GM12878 (cell line): ENCODE measurements around the gene APEX1. TPM values are rescaled to one million over a fixed set of nuclear protein-coding genes. Genes with fewer than 3 reads are reported as not detected.
A peak's percentile ranks its signal among the peaks of the same experiment; 100 is the strongest.

ENCODE experiments used
- ATF7 ChIP-seq: fragments of 450-650 bp; IDR thresholded peaks from 2 replicates; pipeline ENCODE4 v1.6.1; 2016; ENCODE audit warnings: low read depth, mild to moderate bottlenecking
- CBX5 ChIP-seq: sonication (generic); IDR thresholded peaks from 2 replicates; pipeline ENCODE4 v1.6.1; 2016; ENCODE audit warnings: low read depth, moderate library complexity, mild to moderate bottlenecking, inconsistent platforms
- CREM ChIP-seq: IDR thresholded peaks from 2 replicates; pipeline ENCODE4 v1.6.1; 2014; ENCODE audit warnings: antibody characterized with exemption, low read depth
- HCFC1 ChIP-seq: fragments of 150-350 bp; IDR thresholded peaks from 2 replicates; pipeline ENCODE4 v1.6.1; 2014; ENCODE audit warnings: low read length
- MTA2 ChIP-seq: fragments of 450-650 bp; IDR thresholded peaks from 2 replicates; pipeline ENCODE4 v1.6.1; 2016; ENCODE audit warnings: low read depth, mild to moderate bottlenecking, moderate library complexity
- MYB ChIP-seq: fragments of 150-350 bp; IDR thresholded peaks from 2 replicates; pipeline ENCODE4 v1.6.1; 2014; ENCODE audit warnings: mild to moderate bottlenecking, low read depth, low read length, borderline replicate concordance
- NFIC ChIP-seq: IDR thresholded peaks from 2 replicates; pipeline ENCODE4 v1.6.1; 2012; ENCODE audit warnings: low read depth, mild to moderate bottlenecking, inconsistent platforms, low read length, moderate library complexity
- POU2F2 ChIP-seq: IDR thresholded peaks from 3 replicates; pipeline ENCODE4 v1.6.1; 2011; ENCODE audit warnings: low read depth, mild to moderate bottlenecking, low read length, borderline replicate concordance
- RB1 ChIP-seq: fragments of 450-650 bp; formaldehyde crosslinking; IDR thresholded peaks from 2 replicates; pipeline ENCODE4 v1.6.1; 2017; ENCODE audit warnings: mild to moderate bottlenecking, borderline replicate concordance
- RELA ChIP-seq: fragments of 450-650 bp; IDR thresholded peaks from 2 replicates; pipeline ENCODE4 v1.8.0; 2014; ENCODE audit warnings: borderline replicate concordance; ENCODE audit not compliant: partially characterized antibody
- SMAD5 ChIP-seq: IDR thresholded peaks from 2 replicates; pipeline ENCODE4 v1.6.1; 2016; ENCODE audit warnings: antibody characterized with exemption, low read depth
- SREBF1 ChIP-seq: IDR thresholded peaks from 2 replicates; pipeline ENCODE4 v1.6.1; 2012; ENCODE audit warnings: mild to moderate bottlenecking, low read length
- SREBF2 ChIP-seq: IDR thresholded peaks from 2 replicates; pipeline ENCODE4 v1.6.1; 2012; ENCODE audit warnings: mild to moderate bottlenecking, low read length
- polyA plus RNA-seq, 11 experiments: library from polyadenylated mRNA; depleted of rRNA in 4 of 11; unstranded in 6 of 11; stranded (reverse) in 5 of 11; fragments of >200 nt; fragmentation: Nextera tagmentation in 4 of 11; fragmentation: Illumina TruSeq in 1 of 11; extraction: Ambion mirVana in 4 of 11; extraction: Trizol in 1 of 11; gene quantifications; 1 replicate in 1 of 11; 2 replicates in 10 of 11; pipeline versions ENCODE4 v1.2.1 to v1.2.3, GENCODE V29; 2011 to 2016; ENCODE audit warnings: inconsistent platforms in 2 of 11, missing spikeins in 2 of 11, low read depth in 1 of 11
- total RNA-seq, 4 experiments: library from RNA; depleted of rRNA in 3 of 4; stranded (reverse); fragments of >200 nt in 3 of 4; fragmentation: Illumina TruSeq in 1 of 4; extraction: Trizol in 1 of 4; gene quantifications; 2 replicates each; pipeline versions ENCODE4 v1.2.1 to v1.2.3, GENCODE V29; 2013 to 2021
- TF ChIP-seq, protein P1 (sequence below): IDR thresholded peaks from 2 replicates; pipeline ENCODE4 v1.6.1; 2012; ENCODE audit warnings: low read depth, low read length, improper control_type of control experiment
- TF ChIP-seq, protein P2 (sequence below): IDR thresholded peaks from 2 replicates; pipeline ENCODE4 v1.6.1; 2011; ENCODE audit warnings: low read depth, mild to moderate bottlenecking, low read length, moderate library complexity, borderline replicate concordance; ENCODE audit errors: extremely low read depth
- TF ChIP-seq, protein P3 (sequence below): fragments of 450-650 bp; IDR thresholded peaks from 2 replicates; pipeline ENCODE4 v1.6.1; 2017; ENCODE audit warnings: low read depth, mild to moderate bottlenecking, moderate library complexity
- TF ChIP-seq, protein P4 (sequence below): IDR thresholded peaks from 2 replicates; pipeline ENCODE4 v1.6.1; 2012; ENCODE audit warnings: low read depth, low read length, improper control_type of control experiment
- TF ChIP-seq, protein P5 (sequence below): fragments of 450-650 bp; formaldehyde crosslinking; IDR thresholded peaks from 2 replicates; pipeline ENCODE4 v1.4.0; 2022; ENCODE audit warnings: mild to moderate bottlenecking, moderate library complexity
- TF ChIP-seq, protein P6 (sequence below): fragments of 450-650 bp; IDR thresholded peaks from 2 replicates; pipeline ENCODE4 v1.6.1; 2016; ENCODE audit warnings: mild to moderate bottlenecking, moderate library complexity, borderline replicate concordance

APEX1 gene
- total and polyA plus RNA-seq, 10 of the 15 experiments (the other 5 are each of a cell fraction or from before 2014, with no cell fraction given), result 115 to 407 (median 300) TPM

DNA sequence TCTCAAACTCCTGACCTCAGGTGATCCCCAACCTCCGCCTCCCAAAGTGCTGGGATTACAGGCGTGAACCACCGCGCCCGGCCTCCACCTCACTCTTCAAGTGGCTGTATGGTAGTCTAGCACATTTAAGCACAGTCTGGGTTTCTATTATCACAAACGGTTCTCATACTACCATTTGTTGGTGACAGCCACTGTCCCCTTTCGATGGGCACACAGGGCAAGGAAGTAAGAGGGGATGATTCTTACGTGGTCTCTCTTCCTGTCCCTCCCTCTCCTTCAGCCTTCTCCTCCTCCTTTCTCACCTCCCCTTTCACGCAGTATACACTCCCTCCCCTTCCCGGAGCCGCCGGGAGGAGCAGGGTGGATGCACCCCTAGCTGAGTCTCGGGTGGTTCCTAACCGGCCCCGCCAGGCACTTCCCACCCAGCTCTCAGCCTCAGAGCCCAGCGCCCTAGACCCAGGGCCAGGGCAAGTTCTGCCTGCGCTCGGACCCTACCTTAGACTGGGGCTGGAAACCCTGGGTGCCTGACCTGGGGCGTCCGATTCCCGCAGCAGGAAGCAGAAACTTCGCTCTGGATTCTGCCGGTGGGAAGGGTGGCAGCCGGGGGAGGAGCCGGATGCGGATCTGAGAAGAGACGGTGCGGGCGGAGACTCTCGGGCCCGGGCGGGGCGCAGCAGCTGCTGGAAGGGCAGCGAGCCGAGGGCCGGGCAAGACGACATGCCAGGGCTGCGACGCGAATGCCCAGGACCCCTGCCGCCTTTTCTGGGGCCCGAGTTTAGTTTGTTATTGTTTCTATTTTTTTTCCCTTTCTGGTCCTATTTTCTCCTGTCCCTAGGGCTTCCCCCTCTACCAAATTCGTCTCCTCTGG, 41.9 kb upstream of the APEX1 start, which contains the start of gene TEP1 (continued):
- TF ChIP-seq, protein P1, sequence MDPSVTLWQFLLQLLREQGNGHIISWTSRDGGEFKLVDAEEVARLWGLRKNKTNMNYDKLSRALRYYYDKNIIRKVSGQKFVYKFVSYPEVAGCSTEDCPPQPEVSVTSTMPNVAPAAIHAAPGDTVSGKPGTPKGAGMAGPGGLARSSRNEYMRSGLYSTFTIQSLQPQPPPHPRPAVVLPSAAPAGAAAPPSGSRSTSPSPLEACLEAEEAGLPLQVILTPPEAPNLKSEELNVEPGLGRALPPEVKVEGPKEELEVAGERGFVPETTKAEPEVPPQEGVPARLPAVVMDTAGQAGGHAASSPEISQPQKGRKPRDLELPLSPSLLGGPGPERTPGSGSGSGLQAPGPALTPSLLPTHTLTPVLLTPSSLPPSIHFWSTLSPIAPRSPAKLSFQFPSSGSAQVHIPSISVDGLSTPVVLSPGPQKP, result 0 out of 2 replicates have a peak, but pooled peaks have one; percentile 24
- TF ChIP-seq SREBF1, result no peak
- TF ChIP-seq, protein P2, sequence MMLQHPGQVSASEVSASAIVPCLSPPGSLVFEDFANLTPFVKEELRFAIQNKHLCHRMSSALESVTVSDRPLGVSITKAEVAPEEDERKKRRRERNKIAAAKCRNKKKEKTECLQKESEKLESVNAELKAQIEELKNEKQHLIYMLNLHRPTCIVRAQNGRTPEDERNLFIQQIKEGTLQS, result no peak
- no peak for TF ChIP-seq CREM
- no peak for TF ChIP-seq MYB
- TF ChIP-seq, protein P3, sequence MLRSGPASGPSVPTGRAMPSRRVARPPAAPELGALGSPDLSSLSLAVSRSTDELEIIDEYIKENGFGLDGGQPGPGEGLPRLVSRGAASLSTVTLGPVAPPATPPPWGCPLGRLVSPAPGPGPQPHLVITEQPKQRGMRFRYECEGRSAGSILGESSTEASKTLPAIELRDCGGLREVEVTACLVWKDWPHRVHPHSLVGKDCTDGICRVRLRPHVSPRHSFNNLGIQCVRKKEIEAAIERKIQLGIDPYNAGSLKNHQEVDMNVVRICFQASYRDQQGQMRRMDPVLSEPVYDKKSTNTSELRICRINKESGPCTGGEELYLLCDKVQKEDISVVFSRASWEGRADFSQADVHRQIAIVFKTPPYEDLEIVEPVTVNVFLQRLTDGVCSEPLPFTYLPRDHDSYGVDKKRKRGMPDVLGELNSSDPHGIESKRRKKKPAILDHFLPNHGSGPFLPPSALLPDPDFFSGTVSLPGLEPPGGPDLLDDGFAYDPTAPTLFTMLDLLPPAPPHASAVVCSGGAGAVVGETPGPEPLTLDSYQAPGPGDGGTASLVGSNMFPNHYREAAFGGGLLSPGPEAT, result peak; percentile 53
- TF ChIP-seq SMAD5, result 0 out of 2 replicates have a peak, but pooled peaks have one; percentile 28
- no peak for TF ChIP-seq POU2F2
- TF ChIP-seq, protein P4, sequence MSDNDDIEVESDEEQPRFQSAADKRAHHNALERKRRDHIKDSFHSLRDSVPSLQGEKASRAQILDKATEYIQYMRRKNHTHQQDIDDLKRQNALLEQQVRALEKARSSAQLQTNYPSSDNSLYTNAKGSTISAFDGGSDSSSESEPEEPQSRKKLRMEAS, result peak; percentile 55; the same call in 1 of the 2 replicates
- TF ChIP-seq, protein P5, sequence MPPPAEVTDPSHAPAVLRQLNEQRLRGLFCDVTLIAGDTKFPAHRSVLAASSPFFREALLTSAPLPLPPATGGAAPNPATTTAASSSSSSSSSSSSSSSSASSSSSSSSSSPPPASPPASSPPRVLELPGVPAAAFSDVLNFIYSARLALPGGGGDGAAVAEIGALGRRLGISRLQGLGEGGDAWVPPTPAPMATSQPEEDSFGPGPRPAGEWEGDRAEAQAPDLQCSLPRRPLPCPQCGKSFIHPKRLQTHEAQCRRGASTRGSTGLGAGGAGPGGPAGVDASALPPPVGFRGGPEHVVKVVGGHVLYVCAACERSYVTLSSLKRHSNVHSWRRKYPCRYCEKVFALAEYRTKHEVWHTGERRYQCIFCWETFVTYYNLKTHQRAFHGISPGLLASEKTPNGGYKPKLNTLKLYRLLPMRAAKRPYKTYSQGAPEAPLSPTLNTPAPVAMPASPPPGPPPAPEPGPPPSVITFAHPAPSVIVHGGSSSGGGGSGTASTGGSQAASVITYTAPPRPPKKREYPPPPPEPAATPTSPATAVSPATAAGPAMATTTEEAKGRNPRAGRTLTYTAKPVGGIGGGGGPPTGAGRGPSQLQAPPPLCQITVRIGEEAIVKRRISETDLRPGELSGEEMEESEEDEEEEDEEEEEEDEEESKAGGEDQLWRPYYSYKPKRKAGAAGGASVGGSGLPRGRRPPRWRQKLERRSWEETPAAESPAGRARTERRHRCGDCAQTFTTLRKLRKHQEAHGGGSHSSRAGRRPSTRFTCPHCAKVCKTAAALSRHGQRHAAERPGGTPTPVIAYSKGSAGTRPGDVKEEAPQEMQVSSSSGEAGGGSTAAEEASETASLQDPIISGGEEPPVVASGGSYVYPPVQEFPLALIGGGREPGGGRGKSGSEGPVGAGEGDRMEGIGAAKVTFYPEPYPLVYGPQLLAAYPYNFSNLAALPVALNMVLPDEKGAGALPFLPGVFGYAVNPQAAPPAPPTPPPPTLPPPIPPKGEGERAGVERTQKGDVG (CRISPR knock-in tag), result no peak
- no peak for TF ChIP-seq NFIC
- no peak for TF ChIP-seq CBX5
- TF ChIP-seq, protein P6, sequence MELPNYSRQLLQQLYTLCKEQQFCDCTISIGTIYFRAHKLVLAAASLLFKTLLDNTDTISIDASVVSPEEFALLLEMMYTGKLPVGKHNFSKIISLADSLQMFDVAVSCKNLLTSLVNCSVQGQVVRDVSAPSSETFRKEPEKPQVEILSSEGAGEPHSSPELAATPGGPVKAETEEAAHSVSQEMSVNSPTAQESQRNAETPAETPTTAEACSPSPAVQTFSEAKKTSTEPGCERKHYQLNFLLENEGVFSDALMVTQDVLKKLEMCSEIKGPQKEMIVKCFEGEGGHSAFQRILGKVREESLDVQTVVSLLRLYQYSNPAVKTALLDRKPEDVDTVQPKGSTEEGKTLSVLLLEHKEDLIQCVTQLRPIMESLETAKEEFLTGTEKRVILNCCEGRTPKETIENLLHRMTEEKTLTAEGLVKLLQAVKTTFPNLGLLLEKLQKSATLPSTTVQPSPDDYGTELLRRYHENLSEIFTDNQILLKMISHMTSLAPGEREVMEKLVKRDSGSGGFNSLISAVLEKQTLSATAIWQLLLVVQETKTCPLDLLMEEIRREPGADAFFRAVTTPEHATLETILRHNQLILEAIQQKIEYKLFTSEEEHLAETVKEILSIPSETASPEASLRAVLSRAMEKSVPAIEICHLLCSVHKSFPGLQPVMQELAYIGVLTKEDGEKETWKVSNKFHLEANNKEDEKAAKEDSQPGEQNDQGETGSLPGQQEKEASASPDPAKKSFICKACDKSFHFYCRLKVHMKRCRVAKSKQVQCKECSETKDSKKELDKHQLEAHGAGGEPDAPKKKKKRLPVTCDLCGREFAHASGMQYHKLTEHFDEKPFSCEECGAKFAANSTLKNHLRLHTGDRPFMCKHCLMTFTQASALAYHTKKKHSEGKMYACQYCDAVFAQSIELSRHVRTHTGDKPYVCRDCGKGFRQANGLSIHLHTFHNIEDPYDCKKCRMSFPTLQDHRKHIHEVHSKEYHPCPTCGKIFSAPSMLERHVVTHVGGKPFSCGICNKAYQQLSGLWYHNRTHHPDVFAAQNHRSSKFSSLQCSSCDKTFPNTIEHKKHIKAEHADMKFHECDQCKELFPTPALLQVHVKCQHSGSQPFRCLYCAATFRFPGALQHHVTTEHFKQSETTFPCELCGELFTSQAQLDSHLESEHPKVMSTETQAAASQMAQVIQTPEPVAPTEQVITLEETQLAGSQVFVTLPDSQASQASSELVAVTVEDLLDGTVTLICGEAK, result peak; percentile 66
- no peak for TF ChIP-seq SREBF2
- no peak for TF ChIP-seq RELA
- no peak for TF ChIP-seq RB1
- TF ChIP-seq HCFC1, result no peak
- peak; percentile 36; the same call in 1 of the 2 replicates for TF ChIP-seq MTA2
- no peak for TF ChIP-seq ATF7
